GM19397 (cell line): ENCODE measurements around the gene SH3GL3.

Experiments used
- ATAC-seq: cut with Tn5 transposase; IDR thresholded peaks from one replicate; pipeline ENCODE4 v1.9.1; 2021; ENCODE audit warnings: mild to moderate bottlenecking, moderate library complexity; ENCODE audit not compliant: unreplicated experiment

Gene SH3GL3

DNA sequence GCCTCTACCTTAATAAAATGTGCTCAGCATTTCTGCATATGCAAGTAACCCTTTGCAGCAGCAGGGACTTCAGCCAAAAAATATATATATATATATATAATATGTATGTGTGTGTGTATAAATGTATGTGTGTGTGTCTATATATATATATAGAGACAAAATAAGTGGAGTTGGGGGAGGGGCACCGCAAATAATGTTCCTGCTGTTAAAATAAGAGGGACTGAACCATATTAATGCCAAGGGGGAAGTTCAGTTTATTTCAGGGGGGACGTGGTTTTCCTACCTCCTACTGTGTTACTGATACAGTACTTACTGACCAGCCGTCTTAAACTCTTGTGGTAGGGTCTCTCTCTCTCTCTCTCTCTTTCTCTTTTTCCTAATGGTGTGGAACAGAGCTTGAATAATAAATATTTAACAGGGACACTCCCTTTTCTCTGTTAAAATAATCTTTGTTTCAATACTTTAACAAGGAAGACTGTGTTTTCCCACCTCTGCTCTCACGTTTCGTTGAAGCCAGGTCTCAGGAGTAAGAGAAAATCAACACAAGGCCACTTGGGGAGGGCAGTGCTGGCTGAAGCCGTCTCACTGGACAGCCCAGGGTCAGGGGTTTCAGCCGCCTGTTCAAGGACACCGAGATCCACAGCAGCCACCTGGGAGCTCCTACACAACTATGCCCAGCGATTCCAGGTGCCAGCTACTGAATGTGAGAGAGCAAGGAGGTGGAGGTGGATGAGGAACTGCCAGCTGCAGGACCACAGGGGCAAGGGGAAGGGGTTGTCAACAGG, 164.0 kb downstream of the SH3GL3 start:
- no peak for ATAC-seq

DNA sequence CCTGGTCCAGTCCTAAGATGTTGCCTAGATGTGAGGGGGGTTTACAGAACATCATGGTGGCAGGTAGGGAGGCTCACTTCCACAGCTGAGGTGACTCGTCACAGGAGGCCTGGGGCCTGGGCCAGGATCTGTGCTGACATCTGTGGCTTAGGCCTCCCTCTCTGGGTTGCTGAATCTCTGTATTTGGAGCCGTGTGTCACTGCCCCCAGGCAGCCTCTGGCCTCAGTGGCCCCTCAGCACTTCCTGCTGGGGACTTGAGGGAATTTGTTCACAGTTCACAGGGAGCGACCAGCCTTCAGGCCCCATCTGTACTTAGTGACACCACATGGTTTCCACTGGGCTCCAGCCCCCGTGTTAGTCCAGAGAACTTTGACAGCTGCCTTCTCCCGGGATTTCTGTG, 165.1 kb downstream of the SH3GL3 start:
- ATAC-seq = no peak

DNA sequence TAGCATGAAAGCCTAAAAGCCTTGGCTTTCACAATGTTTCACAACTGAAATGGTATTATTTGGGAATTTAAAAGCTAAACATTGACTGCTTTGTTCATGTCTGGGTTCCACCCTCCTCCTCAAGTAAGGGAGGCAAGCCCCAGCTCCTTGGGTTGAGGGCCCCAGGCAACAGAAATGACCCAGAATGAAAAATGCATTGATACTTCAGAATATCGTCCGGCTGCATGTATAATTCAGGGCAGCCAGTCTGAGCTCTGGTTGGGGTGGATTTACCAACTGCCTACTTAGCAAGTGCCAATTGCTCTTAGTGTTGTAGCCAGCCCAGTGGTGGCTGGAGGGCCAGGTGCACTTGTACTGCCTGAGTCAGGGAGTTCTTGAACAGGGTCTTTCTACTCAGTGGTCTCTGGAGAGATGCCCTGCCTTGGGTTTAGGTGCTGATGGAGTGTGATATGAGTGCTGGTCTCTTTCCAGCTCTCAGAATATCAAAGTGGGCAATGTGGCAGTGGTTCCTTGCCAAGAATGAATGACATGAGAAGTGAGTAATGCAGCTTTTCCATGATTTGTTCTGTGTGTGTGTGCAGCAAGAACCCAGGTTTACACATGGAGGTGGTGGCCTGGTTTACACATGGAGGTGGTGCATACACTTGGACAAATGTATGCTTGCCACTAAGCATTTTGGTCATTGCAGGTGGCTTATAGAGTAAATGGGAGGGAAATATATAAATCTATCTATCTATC, 165.9 kb downstream of the SH3GL3 start:
- ATAC-seq = no peak

DNA sequence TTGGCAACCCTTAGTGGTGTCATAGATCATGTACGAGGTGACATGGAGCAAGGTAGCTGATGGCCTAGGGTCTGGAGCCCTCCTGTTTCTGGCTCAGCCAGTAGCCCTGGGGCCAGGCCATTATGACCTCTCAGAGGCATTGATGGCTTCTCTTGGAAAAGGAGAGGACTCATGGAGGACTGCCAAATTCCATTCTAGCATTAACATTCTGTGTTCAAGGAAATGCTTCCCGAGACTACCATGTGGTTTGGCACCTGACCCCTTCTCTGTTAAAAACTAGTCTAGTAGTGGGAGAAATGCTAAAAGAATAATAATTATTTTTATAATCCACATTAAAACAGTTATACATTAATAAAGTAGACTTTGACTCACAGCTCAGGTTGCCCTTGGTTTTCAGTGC, 166.6 kb downstream of the SH3GL3 start:
- ATAC-seq = no peak

DNA sequence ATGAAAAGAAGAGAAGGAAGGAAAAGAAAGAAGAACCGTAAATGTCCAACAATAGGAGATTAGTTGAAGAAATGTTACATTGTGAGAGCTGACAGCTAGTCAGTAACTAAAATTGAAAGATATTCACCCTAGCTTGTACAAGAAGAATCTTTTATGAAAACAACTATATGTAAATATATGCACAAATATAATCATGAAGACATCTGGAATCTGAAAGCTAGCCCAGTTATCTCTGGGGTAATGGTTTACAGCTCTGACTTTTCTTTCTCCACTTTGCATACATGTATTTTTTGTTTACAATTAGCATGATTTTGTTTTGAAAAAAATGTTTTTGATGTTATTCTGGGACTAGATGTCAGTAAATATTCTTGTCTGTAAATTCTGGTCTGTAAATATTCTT, 169.7 kb downstream of the SH3GL3 start:
- no peak for ATAC-seq

DNA sequence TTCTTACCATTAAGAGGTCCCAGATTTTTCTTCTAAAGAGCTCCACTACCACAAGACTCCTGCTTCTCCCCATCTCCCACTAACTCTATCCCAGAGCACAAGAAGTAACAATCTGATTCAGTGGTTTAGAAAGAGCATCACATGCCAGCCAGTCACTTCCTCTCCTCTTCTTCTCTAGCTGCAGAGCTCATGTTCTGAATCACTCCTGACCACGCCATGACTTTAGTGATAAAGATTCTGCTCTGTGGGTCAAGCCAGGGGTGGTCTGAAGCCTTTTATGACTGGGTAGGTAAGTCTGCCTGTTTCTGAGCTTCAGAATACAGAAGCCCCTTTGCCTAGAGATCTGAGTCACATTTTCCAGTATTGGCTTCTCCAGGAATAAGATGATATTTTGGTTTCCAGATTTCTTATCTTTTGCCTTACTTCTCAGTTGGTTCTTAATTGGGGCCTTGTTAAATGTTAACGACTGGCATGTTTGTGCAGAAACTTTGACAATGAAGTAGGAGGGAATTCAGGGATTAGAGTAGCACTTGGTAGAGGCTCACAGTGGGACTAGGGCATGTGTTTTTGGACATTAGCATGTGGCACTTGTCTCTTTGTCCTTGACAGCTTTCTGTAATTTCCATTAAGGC, 179.1 kb downstream of the SH3GL3 start:
- no peak for ATAC-seq

DNA sequence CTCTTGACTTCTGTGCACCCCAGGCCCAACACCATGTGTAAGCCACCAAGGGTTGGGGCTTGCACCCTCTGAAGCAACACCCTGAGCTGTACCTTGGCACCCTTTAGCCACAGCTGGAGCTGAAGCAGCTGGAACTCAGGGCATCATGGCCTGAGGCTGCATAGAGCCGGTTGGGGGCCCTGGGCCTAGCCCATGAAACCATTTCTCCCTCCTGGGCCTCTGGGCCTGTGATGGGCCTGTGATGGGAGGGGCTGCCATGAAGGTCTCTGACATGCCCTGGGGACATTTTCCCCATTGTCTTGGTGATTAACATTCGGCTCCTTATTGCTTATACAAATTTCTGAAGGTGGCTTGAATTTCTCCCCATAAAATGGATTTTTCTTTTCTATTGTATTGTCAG, 184.4 kb downstream of the SH3GL3 start:
- no peak for ATAC-seq

DNA sequence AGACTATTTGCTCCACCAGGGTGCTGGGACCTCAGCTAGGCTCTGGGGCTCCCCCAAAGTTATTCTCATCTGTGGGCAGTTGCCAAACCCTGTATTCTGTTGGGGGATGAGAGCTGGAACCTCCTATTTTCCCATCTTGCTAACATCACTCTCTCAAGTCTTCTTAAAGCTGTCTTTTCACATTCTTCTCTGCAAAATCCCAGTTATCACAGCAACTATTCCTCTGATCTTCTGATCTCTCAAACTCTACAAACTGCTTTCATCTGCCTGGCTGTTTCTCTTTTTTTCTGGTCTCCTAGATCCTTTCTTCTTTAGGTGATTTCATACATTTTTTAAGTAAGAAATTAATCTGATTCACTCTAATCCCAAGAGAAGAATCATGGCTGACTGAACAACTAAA, 196.1 kb downstream of the SH3GL3 start:
- no peak for ATAC-seq

DNA sequence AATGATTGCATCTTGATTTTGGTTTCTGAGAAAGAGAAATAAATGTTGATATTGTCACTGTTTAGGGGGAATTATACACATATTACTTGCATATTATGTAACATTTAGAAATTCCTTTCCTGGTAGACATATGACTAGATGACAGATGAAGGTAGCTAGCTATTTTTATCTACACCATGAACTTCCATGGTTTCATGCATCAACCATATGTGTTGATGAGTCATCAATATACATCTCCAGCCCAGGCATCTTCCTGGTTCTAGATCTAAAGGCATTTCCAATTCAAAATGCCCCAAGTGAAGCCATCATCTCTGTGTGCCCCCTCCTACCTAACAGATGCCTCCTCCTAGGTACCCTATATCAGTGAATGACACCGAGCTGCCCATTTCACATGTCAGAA, 197.3 kb downstream of the SH3GL3 start:
- no peak for ATAC-seq

DNA sequence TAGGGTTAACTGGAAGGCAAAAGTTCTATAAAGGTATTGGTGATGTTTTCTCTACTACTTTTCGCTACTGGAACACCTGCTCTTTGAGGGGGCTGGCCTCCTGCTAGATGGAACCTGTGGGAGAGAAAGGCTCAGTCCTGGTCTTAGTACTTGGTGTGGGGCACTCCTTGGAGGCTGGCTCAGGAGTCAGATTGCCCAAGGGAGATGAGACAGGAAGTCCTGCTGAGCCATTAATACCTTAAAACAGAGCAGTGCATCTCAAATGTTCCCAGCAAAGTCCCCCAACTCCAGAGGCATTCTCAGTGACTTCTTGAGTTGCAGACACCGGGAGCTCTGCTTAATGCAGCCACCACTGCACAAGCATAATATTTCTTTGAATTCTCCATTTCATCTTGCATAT, 203.7 kb downstream of the SH3GL3 start:
- ATAC-seq = no peak

DNA sequence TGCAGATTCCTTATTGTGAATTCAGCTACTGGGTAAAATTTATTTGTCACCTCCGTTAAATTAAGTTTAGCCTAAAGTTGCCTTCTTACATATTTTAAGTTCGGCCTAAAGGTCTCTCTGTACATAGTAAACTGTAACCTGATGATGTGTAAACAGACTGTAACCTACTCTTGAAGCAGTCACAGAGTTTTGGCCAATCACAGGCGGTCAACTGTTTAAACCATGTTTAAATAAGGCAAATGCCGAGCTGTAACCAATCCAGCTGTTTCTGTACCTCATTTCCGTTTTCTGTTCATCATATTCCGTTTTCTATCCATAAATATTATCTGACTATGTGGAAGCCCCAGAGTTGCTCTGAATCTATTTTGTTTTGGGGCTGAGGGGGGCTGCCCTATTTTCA, 204.4 kb downstream of the SH3GL3 start:
- no peak for ATAC-seq

DNA sequence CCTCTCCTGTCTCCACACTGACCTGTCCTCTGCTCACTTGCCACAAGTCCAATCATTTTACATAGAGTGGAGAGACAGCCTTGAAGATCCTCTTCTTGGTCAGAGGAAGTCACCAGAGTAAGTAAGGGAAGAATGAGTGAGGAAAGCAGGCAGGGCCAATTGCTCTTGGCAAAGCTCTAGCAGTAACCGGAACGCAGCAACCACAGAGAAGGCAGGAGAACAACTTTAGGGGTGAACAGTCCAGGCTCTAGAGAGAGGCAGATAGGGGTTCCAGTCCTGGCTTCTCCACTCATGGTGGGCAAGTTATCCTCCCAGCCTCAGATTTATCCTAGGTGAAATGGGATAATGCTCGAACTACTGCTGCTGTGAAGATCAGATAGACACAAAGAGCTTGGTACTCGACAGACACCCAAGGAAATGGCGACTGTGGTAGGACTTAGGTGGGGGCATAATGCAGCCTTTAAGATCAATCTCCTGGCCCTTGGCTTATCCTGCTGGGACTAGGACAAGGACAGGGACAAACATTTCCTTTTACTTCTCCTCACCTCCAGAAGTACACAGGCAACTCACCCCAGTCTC, 205.6 kb downstream of the SH3GL3 start:
- no peak for ATAC-seq

DNA sequence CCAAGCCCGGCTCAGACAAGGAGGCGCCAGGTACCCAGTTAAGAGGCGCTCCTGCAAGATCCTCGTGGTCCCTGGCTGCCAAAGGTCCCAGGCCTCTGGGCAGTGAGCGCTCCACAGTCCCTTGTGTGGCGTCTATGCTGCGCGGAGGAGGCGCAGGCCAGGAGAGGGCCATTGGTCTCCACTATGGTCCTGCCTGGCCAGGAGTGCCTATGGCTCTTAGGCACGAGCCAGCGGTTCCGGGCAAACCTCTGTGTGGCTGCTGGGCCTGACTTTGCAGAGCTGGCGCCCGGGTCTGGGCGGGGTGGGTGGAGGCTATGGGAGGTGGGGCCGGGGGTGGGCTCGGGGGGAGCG, 206.1 kb downstream of the SH3GL3 start:
- ATAC-seq = no peak

DNA sequence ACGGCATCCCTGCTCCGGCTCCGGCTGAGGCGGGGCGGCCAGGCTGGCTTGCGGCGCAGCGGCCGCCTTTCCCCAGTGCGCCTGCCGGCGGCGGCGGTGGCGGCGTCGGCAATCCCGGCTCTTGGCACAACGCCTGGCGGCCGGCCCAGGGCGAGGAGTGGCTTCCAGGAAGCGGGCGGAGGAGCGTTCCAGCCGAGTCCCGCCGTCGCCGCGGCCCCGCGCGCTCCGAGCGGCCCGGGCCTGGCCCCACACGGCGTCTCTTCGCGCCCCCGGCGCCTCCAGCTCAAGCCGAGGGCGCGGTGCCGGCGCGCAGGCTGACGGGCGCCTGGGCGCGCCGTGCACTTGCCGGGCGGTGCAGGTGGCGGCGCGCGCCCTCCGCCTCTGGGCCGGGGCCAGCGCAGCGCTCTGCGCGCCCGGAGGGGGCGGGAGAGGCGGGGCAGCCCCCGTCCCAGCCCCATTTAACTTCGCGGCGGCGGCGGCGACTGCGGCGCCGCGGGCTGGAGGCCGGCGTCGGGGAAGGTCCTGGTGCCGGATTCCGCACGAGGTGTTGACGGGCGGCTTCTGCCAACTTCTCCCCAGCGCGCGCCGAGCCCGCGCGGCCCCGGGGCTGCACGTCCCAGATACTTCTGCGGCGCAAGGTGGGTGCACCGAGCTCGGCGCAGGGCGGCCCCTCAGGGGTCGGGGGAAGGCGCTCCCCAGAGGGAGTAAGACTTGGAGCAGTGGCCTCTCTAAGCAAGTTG, 206.7 kb downstream of the SH3GL3 start, which contains the start of gene ADAMTSL3:
ADAMTSL3 (plus strand) TSS at position 485 of the 740 bp plus-strand sequence. CDS start 1,639 bp downstream, outside the sequence.
- no peak for ATAC-seq

DNA sequence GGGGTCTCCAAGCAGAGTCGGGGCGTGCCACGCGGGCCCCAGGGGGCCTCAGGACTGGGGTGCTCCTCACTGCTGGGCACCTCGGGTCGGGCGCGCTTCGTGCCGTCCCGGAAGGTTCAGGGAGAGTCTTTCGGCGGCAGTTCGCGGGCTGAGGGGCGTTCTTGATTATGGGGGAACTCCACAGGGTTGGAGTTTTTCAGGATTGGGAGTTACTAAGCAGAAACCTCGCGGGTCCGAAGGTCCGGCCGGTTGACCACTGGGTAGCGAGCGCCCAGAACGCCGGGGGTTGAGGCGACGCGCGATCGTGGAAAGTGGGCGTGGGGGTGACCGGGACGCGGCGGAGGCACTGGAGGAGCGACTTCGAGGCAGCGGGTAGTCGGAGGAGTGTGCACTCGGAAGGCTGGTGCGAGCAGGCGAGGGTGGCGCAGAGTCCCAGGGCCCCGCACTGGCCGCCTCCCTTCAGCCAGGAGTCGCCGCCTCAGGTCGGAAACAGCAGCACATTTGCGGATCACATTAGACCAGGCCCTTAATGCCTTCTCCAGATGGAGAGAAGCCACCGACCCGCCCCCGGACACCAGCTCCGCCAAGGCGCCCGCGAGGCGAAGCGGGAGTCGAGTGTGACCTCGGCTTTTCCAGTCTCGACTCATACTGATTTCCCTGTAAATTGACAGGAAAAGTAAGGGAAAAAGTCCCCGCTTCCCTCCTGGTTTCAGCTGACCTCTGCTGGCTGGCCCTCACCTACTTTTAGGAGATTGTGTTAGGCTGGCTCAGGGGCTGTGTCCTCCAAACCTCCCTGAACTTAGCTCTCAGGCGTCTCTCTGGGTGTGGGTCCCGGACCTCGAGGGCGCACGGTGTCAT, 207.5 kb downstream of the SH3GL3 start:
- no peak for ATAC-seq

DNA sequence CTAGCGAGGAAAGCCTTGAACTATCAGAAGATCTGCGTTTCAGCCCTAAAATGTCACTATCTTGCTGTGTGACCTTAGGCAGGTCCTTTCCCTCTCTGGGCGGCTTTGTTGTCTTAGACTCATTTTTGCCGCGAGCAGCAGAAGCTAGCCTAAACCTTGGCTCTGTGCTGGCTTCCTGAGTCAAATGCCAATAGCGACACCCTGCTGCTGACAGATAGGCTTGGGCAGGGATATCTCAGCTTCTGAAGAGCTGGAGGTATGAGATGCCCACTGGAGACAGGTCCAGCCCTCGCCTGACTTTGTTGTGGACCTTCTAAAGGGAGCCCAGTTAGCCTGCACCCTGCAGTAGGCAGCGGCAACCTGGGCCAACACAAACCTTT, 208.1 kb downstream of the SH3GL3 start:
- no peak for ATAC-seq

DNA sequence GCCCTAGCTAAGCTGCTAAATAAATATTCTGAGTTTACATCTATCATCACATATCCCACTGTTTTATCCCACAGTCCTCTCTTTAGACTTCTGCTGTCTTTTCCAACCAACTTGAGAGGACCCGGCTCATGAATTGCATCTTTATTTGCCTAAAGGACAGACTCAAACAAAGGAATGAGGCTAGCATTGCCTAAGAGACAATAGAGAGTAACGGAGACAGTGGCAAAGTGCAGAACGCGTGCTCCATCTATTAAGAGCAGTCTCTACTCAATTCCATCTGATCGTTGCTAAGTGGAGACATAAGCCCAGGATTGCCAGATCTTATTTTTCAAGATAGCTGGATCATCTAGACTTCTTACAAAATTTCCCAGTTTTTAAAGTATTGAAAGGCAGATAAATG, 209.1 kb downstream of the SH3GL3 start:
- no peak for ATAC-seq

DNA sequence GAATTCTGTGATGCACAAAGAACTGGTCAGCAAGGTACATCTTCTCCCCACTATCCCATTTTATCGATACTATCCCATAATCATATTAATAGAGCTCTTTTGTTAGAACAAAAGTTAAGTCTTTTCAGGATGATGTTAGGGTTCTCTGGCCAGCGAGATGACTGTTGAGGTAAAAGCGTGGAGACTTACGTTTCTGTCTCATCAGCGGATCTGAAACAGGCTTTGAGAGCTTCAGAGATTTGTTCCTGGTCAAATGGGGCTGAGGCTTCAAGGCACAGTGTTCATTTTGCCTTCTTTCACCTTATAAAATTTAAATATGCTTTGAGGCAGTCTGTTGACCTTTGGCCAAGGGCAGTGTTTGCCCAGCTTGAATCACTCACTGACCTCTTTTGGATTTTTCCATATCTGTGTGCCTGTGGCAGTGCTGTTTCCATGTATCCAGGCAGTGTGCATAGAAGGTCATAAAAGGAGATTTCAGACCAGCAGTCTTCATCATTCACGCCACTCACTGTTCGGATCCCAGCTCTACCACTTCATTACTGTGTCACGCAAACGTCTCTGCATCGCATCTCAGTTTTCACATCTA, 209.9 kb downstream of the SH3GL3 start:
- ATAC-seq = no peak

DNA sequence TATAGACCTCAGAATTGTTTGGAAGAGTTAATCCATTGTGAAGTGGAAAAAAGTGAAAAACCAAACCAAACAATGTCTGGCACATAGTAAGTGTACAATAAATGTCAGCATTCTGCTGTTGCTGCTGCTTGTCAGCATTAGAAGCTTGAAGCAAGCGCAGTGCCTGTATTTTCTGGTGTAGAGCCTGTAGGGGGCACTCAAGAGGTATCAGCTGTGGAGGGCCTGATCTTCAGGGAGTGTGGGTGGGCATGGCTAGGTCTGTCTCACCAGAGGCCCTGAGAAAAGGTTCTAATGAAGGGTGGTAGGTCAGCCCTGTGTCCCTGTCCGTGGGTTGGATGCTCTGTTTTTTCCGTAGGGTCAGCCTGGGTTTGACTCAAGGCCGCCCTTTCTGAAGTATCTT, 210.4 kb downstream of the SH3GL3 start:
- ATAC-seq = no peak
